ENCODE data around the gene RTL10.
A peak's percentile ranks its signal among the peaks of the same experiment; 100 is the strongest.

Gene RTL10

GRCh38 chr22:19871023-19871844 is 16.6 kb upstream of the RTL10 start:
- Mint-ChIP-seq H3K27ac (ENCODE audit: low read depth) (no peak overlapping the region), H3K36me3 (ENCODE audit: insufficient read depth) (peaks cover 2% of the 10 kb centered on the region), H3K27me3 (no peaks in the 10 kb centered on the region), H3K4me1 (no peaks in the 10 kb centered on the region), H3K4me3 (no peak overlapping the region), H3K9me3 (no peaks in the 10 kb centered on the region)
- DNase-seq (ENCODE audit: low spot score in 2 of 2), result no peak
- no peak for ATAC-seq (replicated peaks; ENCODE audit: extremely low read depth, poor library complexity, severe bottlenecking)

GRCh38 chr22:19870153-19871022 is 15.7 kb upstream of the RTL10 start:
- DNase-seq (ENCODE audit: low spot score in 2 of 2), result no peak
- H3K4me1 Mint-ChIP-seq, result no peaks in the 10 kb centered on the region
- peaks cover 2% of the 10 kb centered on the region for H3K36me3 Mint-ChIP-seq (ENCODE audit: insufficient read depth)
- no peak for ATAC-seq (replicated peaks; ENCODE audit: extremely low read depth, poor library complexity, severe bottlenecking)
- no peak overlapping the region for H3K4me3 Mint-ChIP-seq
- peak overlapping the region; percentile 53 for H3K27ac Mint-ChIP-seq (ENCODE audit: low read depth)
- no peaks in the 10 kb centered on the region for H3K27me3 Mint-ChIP-seq
- no peaks in the 10 kb centered on the region for H3K9me3 Mint-ChIP-seq

DNA sequence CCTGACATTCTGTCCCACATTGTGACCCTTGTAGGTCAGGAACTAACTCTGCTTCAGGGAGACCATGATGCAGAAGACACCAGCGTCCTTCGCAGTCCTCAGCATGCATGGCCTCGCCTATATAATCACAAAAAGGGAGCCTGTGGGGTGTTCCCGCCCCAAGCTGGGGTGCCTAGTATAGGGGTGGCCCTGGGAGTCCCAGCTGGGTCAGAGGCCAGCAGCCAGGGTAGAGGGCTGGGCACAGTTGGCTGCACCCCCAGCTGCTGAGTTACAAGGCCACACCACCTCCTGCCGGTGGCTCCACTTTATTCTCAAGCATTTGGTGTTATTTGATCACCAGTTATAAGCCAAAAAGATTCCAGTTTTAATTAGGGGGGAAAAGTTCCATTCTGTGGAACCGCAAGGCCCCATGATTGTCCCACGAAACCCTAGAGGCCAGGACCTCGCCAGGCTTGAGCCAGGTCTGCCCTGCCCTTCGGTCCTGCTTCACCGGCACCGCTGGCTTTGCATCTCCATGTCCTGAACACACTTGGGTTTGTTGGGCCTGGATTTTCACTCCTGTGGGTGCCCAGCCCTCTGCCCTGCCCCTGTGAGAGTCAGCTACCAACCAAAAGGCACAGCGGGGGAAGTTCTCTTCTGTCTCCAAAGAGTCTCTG is 15.0 kb upstream of the RTL10 start:
- H3K27ac Mint-ChIP-seq (ENCODE audit: low read depth), result peak overlapping the region; percentile 53
- no peak for ATAC-seq (replicated peaks; ENCODE audit: extremely low read depth, poor library complexity, severe bottlenecking)
- peaks cover 2% of the 10 kb centered on the region for H3K36me3 Mint-ChIP-seq (ENCODE audit: insufficient read depth)
- H3K4me1 Mint-ChIP-seq, result no peaks in the 10 kb centered on the region
- no peaks in the 10 kb centered on the region for H3K9me3 Mint-ChIP-seq
- no peak overlapping the region for H3K4me3 Mint-ChIP-seq
- H3K27me3 Mint-ChIP-seq, result no peaks in the 10 kb centered on the region
- no peak for DNase-seq (ENCODE audit: low spot score in 2 of 2)

DNA sequence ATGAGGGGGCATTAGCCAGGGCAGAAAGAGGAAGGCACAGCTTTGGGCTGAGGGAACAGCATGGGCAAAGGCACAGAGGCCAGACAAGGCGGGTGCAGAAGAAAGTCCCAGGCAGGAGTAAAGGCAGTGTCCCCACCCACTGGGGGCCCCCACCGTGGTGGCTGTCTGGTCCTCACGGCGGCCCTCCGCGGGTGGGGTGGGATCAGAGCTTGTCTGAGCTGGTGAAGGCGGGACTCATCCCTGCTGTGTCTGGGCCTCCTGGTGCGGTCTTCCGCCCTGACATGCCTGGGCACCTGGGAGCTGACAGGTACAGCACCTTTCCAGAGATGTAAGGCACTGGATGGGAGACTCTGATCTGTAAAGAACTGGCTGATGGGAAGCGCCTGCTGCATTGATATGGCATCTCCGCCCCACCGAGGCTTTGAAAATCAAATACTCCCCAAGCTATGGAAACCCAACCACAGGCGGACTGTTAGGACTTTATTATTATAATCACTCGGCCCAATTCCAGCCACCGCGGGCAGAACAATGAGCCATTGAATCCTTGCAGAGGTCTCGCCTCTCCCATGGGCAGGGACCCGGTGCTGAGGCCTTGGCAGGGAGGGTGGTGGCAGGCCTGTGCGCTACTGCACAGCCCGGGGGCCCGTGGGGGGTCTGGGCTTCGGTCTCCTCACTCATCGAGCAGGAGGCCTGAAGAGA is 14.2 kb upstream of the RTL10 start:
- no peaks in the 10 kb centered on the region for H3K9me3 Mint-ChIP-seq
- ATAC-seq (replicated peaks; ENCODE audit: extremely low read depth, poor library complexity, severe bottlenecking) (no peak), DNase-seq (ENCODE audit: low spot score in 2 of 2) (no peak)
- H3K4me3 Mint-ChIP-seq, result no peak overlapping the region
- H3K27ac Mint-ChIP-seq (ENCODE audit: low read depth), result no peak overlapping the region
- H3K4me1 Mint-ChIP-seq, result no peaks in the 10 kb centered on the region
- peaks cover 2% of the 10 kb centered on the region for H3K36me3 Mint-ChIP-seq (ENCODE audit: insufficient read depth)
- H3K27me3 Mint-ChIP-seq, result no peaks in the 10 kb centered on the region

DNA sequence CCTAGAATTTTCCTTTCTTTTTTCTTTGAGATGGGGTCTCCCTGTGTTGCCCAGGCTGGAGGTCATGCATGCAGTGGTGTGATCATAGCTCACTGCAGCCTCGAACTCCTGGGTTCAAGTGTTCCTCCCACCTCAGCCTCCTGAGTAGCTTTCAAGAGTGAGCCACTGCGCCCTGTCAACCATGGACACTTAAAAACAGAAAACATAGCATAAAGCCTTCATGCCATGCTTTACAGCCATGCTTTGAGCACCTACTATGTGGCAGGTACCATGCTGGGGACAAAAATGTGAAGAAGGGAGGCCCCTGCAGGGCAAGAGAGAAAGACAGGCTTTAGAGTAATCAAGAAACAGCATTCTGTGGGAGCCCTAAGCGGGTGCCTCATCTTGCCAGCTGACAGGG is 13.7 kb upstream of the RTL10 start:
- no peak for DNase-seq (ENCODE audit: low spot score in 2 of 2)
- no peaks in the 10 kb centered on the region for H3K9me3 Mint-ChIP-seq
- no peak overlapping the region for H3K4me3 Mint-ChIP-seq
- H3K36me3 Mint-ChIP-seq (ENCODE audit: insufficient read depth), result peaks cover 2% of the 10 kb centered on the region
- H3K4me1 Mint-ChIP-seq, result no peaks in the 10 kb centered on the region
- peak overlapping the region; percentile 57 for H3K27ac Mint-ChIP-seq (ENCODE audit: low read depth)
- H3K27me3 Mint-ChIP-seq, result no peaks in the 10 kb centered on the region
- ATAC-seq (replicated peaks; ENCODE audit: extremely low read depth, poor library complexity, severe bottlenecking), result no peak

DNA sequence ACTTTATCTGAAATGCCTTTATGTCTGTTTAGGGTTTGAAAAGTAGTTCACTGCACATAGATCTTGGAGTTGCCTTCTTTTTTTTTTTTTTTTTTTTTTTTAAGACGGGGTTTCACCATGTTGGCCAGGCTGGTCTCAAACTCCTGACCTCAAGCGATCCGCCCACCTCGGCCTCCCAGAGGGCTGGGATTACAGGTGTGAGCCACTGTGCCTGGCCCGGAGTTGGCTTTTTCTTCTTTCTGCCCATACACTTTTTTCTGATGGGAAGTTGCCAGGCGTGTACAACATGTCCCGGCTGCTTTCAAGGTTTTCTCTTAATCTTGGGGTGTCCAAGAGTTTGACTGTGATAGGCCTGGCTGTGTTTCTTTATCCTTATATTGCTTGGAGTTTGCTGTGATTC is 12.9 kb upstream of the RTL10 start:
- Mint-ChIP-seq H3K4me3 (no peak overlapping the region), H3K9me3 (no peaks in the 10 kb centered on the region)
- no peak for ATAC-seq (replicated peaks; ENCODE audit: extremely low read depth, poor library complexity, severe bottlenecking)

DNA sequence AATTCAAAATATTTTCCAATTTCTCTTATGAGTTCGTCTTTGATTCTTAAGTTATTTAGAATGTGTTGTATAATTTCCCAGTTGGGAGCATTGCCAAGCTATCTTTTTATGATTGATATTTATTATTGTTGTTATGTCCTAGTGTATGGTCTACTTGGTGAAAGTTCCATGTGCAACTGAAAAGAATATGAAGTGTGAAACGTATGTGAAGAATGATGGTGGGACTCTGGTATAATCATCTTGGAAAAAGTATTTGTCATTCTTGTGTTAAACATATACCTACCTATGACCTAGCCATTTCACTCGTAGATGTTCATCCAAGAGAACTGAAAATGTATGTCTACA is 12.0 kb upstream of the RTL10 start:
- ATAC-seq (replicated peaks; ENCODE audit: extremely low read depth, poor library complexity, severe bottlenecking) (no peak), DNase-seq (ENCODE audit: low spot score in 2 of 2) (no peak)
- Mint-ChIP-seq H3K4me1 (no peaks in the 10 kb centered on the region), H3K27me3 (no peaks in the 10 kb centered on the region), H3K27ac (ENCODE audit: low read depth) (no peak overlapping the region), H3K9me3 (no peaks in the 10 kb centered on the region), H3K4me3 (no peak overlapping the region), H3K36me3 (ENCODE audit: insufficient read depth) (no peaks in the 10 kb centered on the region)

More for the DNA sequence above, 12.9 kb upstream of the RTL10 start:
- Mint-ChIP-seq H3K4me1 (no peaks in the 10 kb centered on the region), H3K27ac (ENCODE audit: low read depth) (no peak overlapping the region), H3K36me3 (ENCODE audit: insufficient read depth) (peaks cover 2% of the 10 kb centered on the region), H3K27me3 (no peaks in the 10 kb centered on the region)
- DNase-seq (ENCODE audit: low spot score in 2 of 2), result no peak

DNA sequence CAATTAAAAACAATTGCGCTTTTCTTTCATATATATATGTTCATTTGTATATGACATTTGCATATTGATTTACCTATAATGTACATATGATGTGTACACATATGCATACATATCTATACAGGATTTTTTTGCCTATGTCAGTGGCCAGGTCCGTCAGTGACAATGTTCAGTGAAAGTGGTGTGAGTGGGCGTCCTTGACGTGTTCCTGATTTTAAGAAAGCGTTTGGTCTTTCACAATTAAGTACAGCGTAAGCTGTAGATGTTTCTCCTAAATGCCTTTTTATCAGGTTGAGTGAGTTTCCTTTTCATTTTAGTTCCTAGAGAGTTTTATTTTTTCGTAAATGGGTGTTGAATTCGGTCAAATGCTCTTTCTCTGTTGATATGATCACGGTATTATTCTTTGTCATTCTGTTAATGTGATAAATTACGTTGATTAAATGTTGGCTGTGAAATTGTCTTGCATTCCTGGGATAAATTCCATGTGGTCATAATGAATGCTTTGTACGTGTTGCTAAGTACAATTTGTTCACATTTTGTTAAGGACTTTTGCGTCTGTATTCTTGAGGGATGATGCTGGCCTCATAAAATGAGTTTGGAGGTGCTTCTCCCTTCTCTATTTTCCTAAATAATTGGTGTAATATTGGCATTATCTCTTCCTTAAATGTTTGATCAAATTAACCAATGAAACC is 10.6 kb upstream of the RTL10 start:
- Mint-ChIP-seq H3K4me1 (no peaks in the 10 kb centered on the region), H3K9me3 (no peaks in the 10 kb centered on the region), H3K36me3 (ENCODE audit: insufficient read depth) (no peaks in the 10 kb centered on the region), H3K27me3 (no peaks in the 10 kb centered on the region), H3K4me3 (no peak overlapping the region), H3K27ac (ENCODE audit: low read depth) (no peak overlapping the region)
- DNase-seq (ENCODE audit: low spot score in 2 of 2), result no peak
- no peak for ATAC-seq (replicated peaks; ENCODE audit: extremely low read depth, poor library complexity, severe bottlenecking)

GRCh38 chr22:19864538-19865106 is 9.9 kb upstream of the RTL10 start:
- H3K36me3 Mint-ChIP-seq (ENCODE audit: insufficient read depth), result no peaks in the 10 kb centered on the region
- no peak for ATAC-seq (replicated peaks; ENCODE audit: extremely low read depth, poor library complexity, severe bottlenecking)
- no peaks in the 10 kb centered on the region for H3K4me1 Mint-ChIP-seq
- no peaks in the 10 kb centered on the region for H3K27me3 Mint-ChIP-seq
- H3K9me3 Mint-ChIP-seq, result no peaks in the 10 kb centered on the region
- no peak overlapping the region for H3K27ac Mint-ChIP-seq (ENCODE audit: low read depth)
- DNase-seq (ENCODE audit: low spot score in 2 of 2), result no peak
- H3K4me3 Mint-ChIP-seq, result no peak overlapping the region

DNA sequence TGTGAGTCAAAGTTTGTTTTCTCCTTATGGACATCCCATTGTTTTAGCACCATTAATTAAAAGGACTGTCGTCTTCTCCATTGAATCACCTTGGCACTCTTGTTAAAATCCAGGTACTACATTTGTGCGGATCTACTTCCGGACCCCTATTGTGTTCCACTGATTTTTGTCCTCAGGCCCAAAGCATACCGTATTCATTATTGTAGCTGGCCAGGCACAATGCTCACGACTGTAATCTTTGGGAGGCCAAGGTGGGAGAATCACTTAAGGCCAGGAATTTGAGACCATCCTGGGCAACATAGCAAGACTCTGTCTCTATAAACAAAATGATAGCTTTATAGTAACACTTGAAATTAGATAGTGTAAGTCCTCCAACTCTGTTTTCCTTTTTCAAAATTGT is 8.9 kb upstream of the RTL10 start:
- DNase-seq (ENCODE audit: low spot score in 2 of 2), result no peak
- no peaks in the 10 kb centered on the region for H3K36me3 Mint-ChIP-seq (ENCODE audit: insufficient read depth)
- no peak overlapping the region for H3K27ac Mint-ChIP-seq (ENCODE audit: low read depth)
- H3K9me3 Mint-ChIP-seq, result no peaks in the 10 kb centered on the region
- no peak for ATAC-seq (replicated peaks; ENCODE audit: extremely low read depth, poor library complexity, severe bottlenecking)
- H3K4me3 Mint-ChIP-seq, result no peak overlapping the region
- no peaks in the 10 kb centered on the region for H3K4me1 Mint-ChIP-seq
- H3K27me3 Mint-ChIP-seq, result no peaks in the 10 kb centered on the region

DNA sequence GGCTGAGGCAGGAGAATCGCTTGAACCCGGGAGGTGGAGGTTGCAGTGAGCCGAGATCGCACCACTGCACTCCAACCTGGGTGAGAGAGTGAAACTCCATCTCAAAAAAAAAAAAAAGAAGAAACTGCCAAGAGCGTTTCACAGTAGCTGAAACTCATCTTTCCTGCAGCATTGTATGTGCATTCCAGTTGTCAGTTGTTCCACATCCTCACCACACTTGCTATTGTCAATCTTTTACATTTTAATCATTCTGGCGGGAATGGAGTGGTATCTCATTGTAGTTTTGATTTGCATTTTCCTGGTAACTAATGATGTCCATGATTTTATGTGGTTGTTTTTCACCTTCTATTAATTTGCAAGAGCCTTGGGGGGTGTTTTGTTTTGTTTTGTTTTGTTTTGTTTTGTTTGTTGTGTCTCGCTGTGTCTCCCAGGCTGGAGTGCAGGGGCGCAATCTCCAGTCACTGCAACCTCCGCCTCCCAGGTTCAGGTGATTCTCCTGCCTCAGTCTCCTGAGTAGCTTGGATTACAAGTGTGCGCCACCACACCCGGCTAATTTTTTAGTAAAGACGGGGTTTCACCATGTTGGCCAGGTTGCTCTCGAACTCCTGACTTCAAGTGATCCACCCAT is 8.1 kb upstream of the RTL10 start:
- no peak for DNase-seq (ENCODE audit: low spot score in 2 of 2)
- no peak for ATAC-seq (replicated peaks; ENCODE audit: extremely low read depth, poor library complexity, severe bottlenecking)
- no peaks in the 10 kb centered on the region for H3K4me1 Mint-ChIP-seq
- H3K4me3 Mint-ChIP-seq, result no peak overlapping the region
- H3K27me3 Mint-ChIP-seq, result no peaks in the 10 kb centered on the region
- no peaks in the 10 kb centered on the region for H3K36me3 Mint-ChIP-seq (ENCODE audit: insufficient read depth)
- H3K27ac Mint-ChIP-seq (ENCODE audit: low read depth), result no peak overlapping the region
- H3K9me3 Mint-ChIP-seq, result no peaks in the 10 kb centered on the region

All from central memory CD8-positive, alpha-beta T cell (primary cell).